Uterus (tissue), 2 donors: Measurements from ENCODE around the gene DNAH17.

Experiments used
- POLR2A ChIP-seq, 2 donors: fragments of 450-650 bp; IDR thresholded peaks; one replicate each; pipeline ENCODE4 v1.6.1; 2016; ENCODE audit warnings: antibody characterized with exemption in 2 of 2, mild to moderate bottlenecking in 1 of 2, moderate library complexity in 1 of 2
- TF ChIP-seq, protein P1 (sequence below), 4 experiments: fragments of 200-600 bp in 2 of 4; fragments of 450-650 bp in 2 of 4; sonication (generic) in 2 of 4; IDR thresholded peaks; one replicate each; pipeline ENCODE4 v1.5.1; 2016 to 2019; ENCODE audit warnings: antibody characterized with exemption in 4 of 4, mild to moderate bottlenecking in 2 of 4, moderate library complexity in 1 of 4

DNA sequence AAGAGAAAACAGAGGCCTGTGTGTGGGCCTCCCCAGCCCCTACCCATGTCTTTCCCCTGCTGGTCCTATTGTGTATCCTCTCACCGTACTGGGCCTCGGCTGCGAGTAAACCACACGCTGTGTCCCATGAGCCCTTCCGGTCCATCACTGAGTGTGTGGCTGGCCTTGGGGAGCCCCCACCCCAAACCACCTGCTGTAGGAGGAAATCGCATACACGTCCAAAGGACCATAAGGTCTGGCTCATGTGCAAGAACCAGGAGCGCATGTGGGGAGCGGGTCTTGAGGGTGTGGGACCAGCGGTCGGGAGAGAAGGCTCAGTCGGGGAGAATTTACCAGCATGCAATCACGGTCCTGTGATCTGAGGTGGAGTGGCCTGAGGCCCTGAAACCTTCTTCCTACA lies 38.4 kb upstream of the DNAH17 start:
- TF ChIP-seq, protein P1, sequence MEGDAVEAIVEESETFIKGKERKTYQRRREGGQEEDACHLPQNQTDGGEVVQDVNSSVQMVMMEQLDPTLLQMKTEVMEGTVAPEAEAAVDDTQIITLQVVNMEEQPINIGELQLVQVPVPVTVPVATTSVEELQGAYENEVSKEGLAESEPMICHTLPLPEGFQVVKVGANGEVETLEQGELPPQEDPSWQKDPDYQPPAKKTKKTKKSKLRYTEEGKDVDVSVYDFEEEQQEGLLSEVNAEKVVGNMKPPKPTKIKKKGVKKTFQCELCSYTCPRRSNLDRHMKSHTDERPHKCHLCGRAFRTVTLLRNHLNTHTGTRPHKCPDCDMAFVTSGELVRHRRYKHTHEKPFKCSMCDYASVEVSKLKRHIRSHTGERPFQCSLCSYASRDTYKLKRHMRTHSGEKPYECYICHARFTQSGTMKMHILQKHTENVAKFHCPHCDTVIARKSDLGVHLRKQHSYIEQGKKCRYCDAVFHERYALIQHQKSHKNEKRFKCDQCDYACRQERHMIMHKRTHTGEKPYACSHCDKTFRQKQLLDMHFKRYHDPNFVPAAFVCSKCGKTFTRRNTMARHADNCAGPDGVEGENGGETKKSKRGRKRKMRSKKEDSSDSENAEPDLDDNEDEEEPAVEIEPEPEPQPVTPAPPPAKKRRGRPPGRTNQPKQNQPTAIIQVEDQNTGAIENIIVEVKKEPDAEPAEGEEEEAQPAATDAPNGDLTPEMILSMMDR (IDR thresholded peaks at IDR 0.05): no peak
- no peak for TF ChIP-seq POLR2A (IDR thresholded peaks at IDR 0.05)
